ENCODE results near the gene GBA2. TPM values are rescaled to one million over a fixed set of nuclear protein-coding genes. Genes with fewer than 3 reads are reported as not detected.

GBA2 gene
- total and polyA plus RNA-seq, 7 donors = 36.1 to 107 (median 47.4) TPM

- DNase-seq (no peak), ATAC-seq (peak in 2 of 4 donors; percentile 2 to 3)
- Histone ChIP-seq H3K4me1 (peaks cover 36% of the 10 kb centered on the region), H3K27ac (peak overlapping the region; percentile 100), H3K4me3 (peak overlapping the region; percentile 100), H3K36me3 (ENCODE audit: insufficient read depth in 1 of 2, low read depth in 1 of 2) (peaks cover 0 to 52% of the 10 kb centered on the region in 2 donors), H3K9me3 (no peaks in the 10 kb centered on the region), H3K27me3 (ENCODE audit: insufficient read depth in 3 of 3, low read length in 2 of 3) (no peaks in the 10 kb centered on the region)
- intact Hi-C loops (cut with DNase I) = no loop called here
- no peak for TF ChIP-seq CTCF (IDR thresholded peaks at IDR 0.05)
- WGBS, 3 donors = 29 to 32% (median 31%) methylated on average over 2 of the region's 2 CpGs
These were observed 61.7 kb downstream of the GBA2 start for GRCh38 chr9:35687306-35687705.

Other genes with a start within 250 kb of the GBA2 start
- gene TESK1, start 144.0 kb downstream of the GBA2 start, total RNA-seq = 10 to 100 TPM; 44.4 to 81.0 (median 56.8) TPM
- gene TESK1, start 144.0 kb downstream of the GBA2 start, polyA plus RNA-seq = 10 to 100 TPM; 59.4 to 73.6 (median 70.7) TPM
- under 1 TPM; 0.57 to 0.71 (median 0.64) TPM for gene CD72, start 130.8 kb downstream of the GBA2 start, total RNA-seq
- 1 to 10 TPM in 1 of 3 donors, under 1 TPM in 2; 0.46 to 1.2 (median 0.68) TPM for gene CD72, start 130.8 kb downstream of the GBA2 start, polyA plus RNA-seq
- gene SIT1, start 98.3 kb downstream of the GBA2 start, total RNA-seq = under 1 TPM; 0.23 to 0.34 (median 0.28) TPM
- gene SIT1, start 98.3 kb downstream of the GBA2 start, polyA plus RNA-seq = under 1 TPM in 2 of 3 donors, not detected in 1; 0.08 to 0.10 TPM
- over 10,000 TPM in 1 of 4 donors, 1,000 to 10,000 TPM in 3; 3,787 to 10,280 (median 6,744) TPM for gene RMRP, start 91.2 kb downstream of the GBA2 start, total RNA-seq
- 10 to 100 TPM in 1 of 3 donors, not detected in 2; 26.8 TPM for gene RMRP, start 91.2 kb downstream of the GBA2 start, polyA plus RNA-seq
- gene CCDC107, start 90.9 kb downstream of the GBA2 start, total RNA-seq = 10 to 100 TPM; 15.4 to 39.4 (median 27.5) TPM
- gene CCDC107, start 90.9 kb downstream of the GBA2 start, polyA plus RNA-seq = 10 to 100 TPM; 21.5 to 49.4 (median 36.3) TPM
- under 1 TPM in 3 of 4 donors, not detected in 1; 0.07 to 0.21 (median 0.10) TPM for gene ARHGEF39, start 84.0 kb downstream of the GBA2 start, total RNA-seq
- under 1 TPM; 0.20 to 0.79 (median 0.29) TPM for gene ARHGEF39, start 84.0 kb downstream of the GBA2 start, polyA plus RNA-seq
- gene CA9, start 75.3 kb downstream of the GBA2 start, total RNA-seq = not detected
- gene CA9, start 75.3 kb downstream of the GBA2 start, polyA plus RNA-seq = under 1 TPM; 0.03 to 0.49 (median 0.05) TPM
- gene TPM2, start 59.3 kb downstream of the GBA2 start, total RNA-seq = over 10,000 TPM in 1 of 4 donors, 1,000 to 10,000 TPM in 3; 6,047 to 11,456 (median 7,939) TPM
- over 10,000 TPM in 2 of 3 donors, 1,000 to 10,000 TPM in 1; 6,654 to 16,334 (median 13,470) TPM for gene TPM2, start 59.3 kb downstream of the GBA2 start, polyA plus RNA-seq
- gene TLN1, start 17.0 kb downstream of the GBA2 start, total RNA-seq = 100 to 1,000 TPM; 146 to 212 (median 152) TPM
- 100 to 1,000 TPM in 1 of 3 donors, 10 to 100 TPM in 2; 88.2 to 320 (median 96.5) TPM for gene TLN1, start 17.0 kb downstream of the GBA2 start, polyA plus RNA-seq
- gene CREB3, start 16.6 kb downstream of the GBA2 start, total RNA-seq = 10 to 100 TPM; 16.1 to 22.4 (median 20.5) TPM
- 10 to 100 TPM; 20.9 to 55.1 (median 27.8) TPM for gene CREB3, start 16.6 kb downstream of the GBA2 start, polyA plus RNA-seq
- 10 to 100 TPM; 32.3 to 51.0 (median 37.4) TPM for gene RGP1, start 59 bp upstream of the GBA2 start, total RNA-seq
- 10 to 100 TPM; 10.7 to 34.6 (median 24.0) TPM for gene RGP1, start 59 bp upstream of the GBA2 start, polyA plus RNA-seq
- gene MSMP, start 5.0 kb upstream of the GBA2 start, total RNA-seq = not detected
- gene MSMP, start 5.0 kb upstream of the GBA2 start, polyA plus RNA-seq = 1 to 10 TPM in 1 of 3 donors, under 1 TPM in 1, not detected in 1; 0.16 to 1.2 TPM
- gene NPR2, start 42.4 kb upstream of the GBA2 start, total RNA-seq = 10 to 100 TPM; 14.7 to 28.4 (median 18.3) TPM
- 10 to 100 TPM in 1 of 3 donors, 1 to 10 TPM in 2; 8.7 to 27.2 (median 9.2) TPM for gene NPR2, start 42.4 kb upstream of the GBA2 start, polyA plus RNA-seq
- 1 to 10 TPM in 1 of 4 donors, under 1 TPM in 3; 0.39 to 1.3 (median 0.94) TPM for gene SPAG8, start 63.0 kb upstream of the GBA2 start, total RNA-seq
- 1 to 10 TPM in 1 of 3 donors, under 1 TPM in 2; 0.25 to 1.2 (median 0.56) TPM for gene SPAG8, start 63.0 kb upstream of the GBA2 start, polyA plus RNA-seq
- gene HINT2, start 65.8 kb upstream of the GBA2 start, total RNA-seq = 10 to 100 TPM; 36.5 to 53.9 (median 42.3) TPM
- 10 to 100 TPM; 43.8 to 64.7 (median 48.1) TPM for gene HINT2, start 65.8 kb upstream of the GBA2 start, polyA plus RNA-seq
- gene FAM221B, start 79.5 kb upstream of the GBA2 start, total RNA-seq = not detected
- gene FAM221B, start 79.5 kb upstream of the GBA2 start, polyA plus RNA-seq = not detected
- gene TMEM8B, start 80.0 kb upstream of the GBA2 start, total RNA-seq = 10 to 100 TPM in 2 of 4 donors, 1 to 10 TPM in 2; 8.9 to 18.5 (median 11.6) TPM
- gene TMEM8B, start 80.0 kb upstream of the GBA2 start, polyA plus RNA-seq = 1 to 10 TPM; 2.8 to 5.9 (median 3.9) TPM
- not detected for gene OR13J1, start 121.2 kb upstream of the GBA2 start, total RNA-seq
- gene OR13J1, start 121.2 kb upstream of the GBA2 start, polyA plus RNA-seq = not detected
- 1 to 10 TPM in 3 of 4 donors, under 1 TPM in 1; 0.95 to 4.9 (median 3.0) TPM for gene HRCT1, start 157.0 kb upstream of the GBA2 start, total RNA-seq
- 1 to 10 TPM in 2 of 3 donors, under 1 TPM in 1; 0.59 to 5.4 (median 1.6) TPM for gene HRCT1, start 157.0 kb upstream of the GBA2 start, polyA plus RNA-seq
- 1 to 10 TPM; 2.5 to 4.6 (median 4.0) TPM for gene SPAAR, start 160.3 kb upstream of the GBA2 start, total RNA-seq
- 1 to 10 TPM; 3.2 to 3.9 (median 3.6) TPM for gene SPAAR, start 160.3 kb upstream of the GBA2 start, polyA plus RNA-seq
- gene OR2S2, start 208.9 kb upstream of the GBA2 start, total RNA-seq = not detected
- gene OR2S2, start 208.9 kb upstream of the GBA2 start, polyA plus RNA-seq = not detected